SK-MEL-5 (cell line): ENCODE results near the gene ADAM19. TPM values are rescaled to one million over a fixed set of nuclear protein-coding genes. Genes with fewer than 3 reads are reported as not detected.

Experiments
- DNase-seq: peaks from one replicate; pipeline ENCODE4 v3.0.0-alpha.2; 2016; ENCODE audit warnings: low read depth, low spot score
- in situ Hi-C: cut with HindIII; loops from 2 replicates; pipeline ENCODE4 v1.10.0; 2016; ENCODE audit warnings: low sequenced_read_pairs, high pct_unique_total_duplicates, low pct_unique_long_range_greater_than_20kb
- total RNA-seq: library from RNA; depleted of rRNA; stranded (reverse); fragments of >200 nt; shearing (Covaris generic); gene quantifications from 2 replicates; pipeline ENCODE4 v1.2.3, GENCODE V29; 2014

The ADAM19 gene
- total RNA-seq, 1 experiment from 2014 or later = 1.4 TPM

DNA sequence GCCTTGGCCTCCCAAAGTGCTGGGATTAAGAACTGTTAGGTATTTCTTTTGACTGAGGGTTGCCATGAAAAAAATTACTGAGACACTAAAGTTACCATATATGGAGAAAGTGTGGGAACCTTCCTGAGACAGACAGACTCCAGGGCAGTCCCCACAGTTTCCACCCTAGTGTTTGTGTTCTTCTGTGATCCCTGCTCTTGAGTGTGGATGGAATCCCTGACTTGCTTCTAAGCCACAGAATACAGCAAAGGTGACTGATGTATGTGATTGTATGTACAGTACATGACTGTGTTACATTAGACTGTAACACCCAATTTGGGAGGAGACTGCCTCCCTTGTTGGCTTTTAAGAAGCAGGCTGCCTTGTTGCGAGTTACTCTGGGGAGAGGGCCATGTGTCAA is 24.7 kb upstream of the ADAM19 start:
- no peak for DNase-seq
- in situ Hi-C loops = no loop called here

- no peak for DNase-seq
- in situ Hi-C loops = no loop called here
These were observed 24.0 kb upstream of the ADAM19 start for GRCh38 chr5:157599565-157599964.

GRCh38 chr5:157598350-157598936 is 22.9 kb upstream of the ADAM19 start:
- DNase-seq = no peak
- in situ Hi-C loops = no loop called here

- in situ Hi-C loops = no loop called here
These were observed 21.7 kb upstream of the ADAM19 start for GRCh38 chr5:157597277-157597676.

GRCh38 chr5:157596487-157596886 is 20.9 kb upstream of the ADAM19 start:
- no peak for DNase-seq
- in situ Hi-C loops = no loop called here

More at GRCh38 chr5:157597277-157597676, 21.7 kb upstream of the ADAM19 start:
- peak; percentile 75 for DNase-seq

- in situ Hi-C loops = no loop called here
- DNase-seq = no peak
These were observed 19.3 kb upstream of the ADAM19 start for GRCh38 chr5:157594675-157595459.

GRCh38 chr5:157594257-157594656 is 18.7 kb upstream of the ADAM19 start:
- in situ Hi-C loops = no loop called here
- DNase-seq = no peak

DNA sequence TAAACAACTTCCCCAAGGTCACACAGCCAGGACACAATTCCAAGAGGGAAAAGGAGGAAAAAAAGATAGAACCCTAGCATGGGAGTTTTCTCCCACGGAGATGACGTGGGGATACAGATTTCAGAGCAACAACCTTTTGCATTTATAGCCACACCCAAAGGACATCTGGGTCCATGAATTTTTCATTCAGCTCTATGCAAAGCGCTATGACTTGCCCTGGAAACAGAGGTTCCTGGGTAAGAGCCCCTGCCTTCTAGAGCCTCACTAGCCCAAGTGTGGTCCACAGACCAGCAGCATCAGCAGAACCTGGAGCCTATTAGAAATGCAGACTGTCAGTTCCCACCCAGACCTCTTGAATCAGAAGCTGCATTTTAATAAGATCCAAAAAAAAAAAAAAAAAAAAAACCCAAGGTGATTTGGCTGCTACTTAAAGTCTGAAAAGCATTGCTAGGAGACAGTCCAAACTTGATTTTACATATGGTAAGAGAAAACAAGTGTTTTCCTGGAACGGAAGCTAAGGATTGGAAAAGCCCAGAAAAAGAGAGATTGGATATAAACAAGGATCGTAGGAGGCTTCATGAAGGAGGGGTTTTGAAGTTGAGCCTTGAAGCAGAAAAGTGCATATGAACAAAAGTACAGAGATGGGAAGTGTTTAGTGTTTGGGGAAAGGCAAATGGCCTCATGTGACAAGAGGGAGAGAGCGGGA is 17.6 kb upstream of the ADAM19 start:
- DNase-seq = no peak
- in situ Hi-C loops = no loop called here

DNA sequence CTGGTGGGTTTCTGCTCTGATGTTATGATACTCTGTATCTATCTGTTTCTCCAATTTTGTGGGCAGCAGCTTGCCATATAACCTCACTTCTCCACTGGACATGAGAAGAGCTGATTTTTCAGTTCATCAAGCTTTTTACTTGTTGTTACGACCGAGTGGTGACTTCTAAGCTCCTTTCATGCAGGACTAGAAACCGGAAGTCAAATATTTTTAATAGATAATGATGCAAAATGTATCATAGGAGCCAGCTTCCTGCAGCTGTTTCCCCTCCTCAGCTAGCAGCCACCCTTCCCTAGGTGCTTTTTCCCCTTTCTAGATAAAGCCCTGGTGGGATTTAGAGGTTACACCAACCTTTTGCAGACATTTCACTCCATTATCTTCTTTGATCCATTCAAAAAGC is 17.0 kb upstream of the ADAM19 start:
- DNase-seq = no peak
- in situ Hi-C loops = no loop called here

GRCh38 chr5:157590478-157590877 is 14.9 kb upstream of the ADAM19 start:
- in situ Hi-C loops = no loop called here
- no peak for DNase-seq

- in situ Hi-C loops = no loop called here
- no peak for DNase-seq
These were observed 9.1 kb upstream of the ADAM19 start for GRCh38 chr5:157584628-157585027.

- DNase-seq = no peak
- in situ Hi-C loops = no loop called here
These were observed 7.4 kb upstream of the ADAM19 start for GRCh38 chr5:157582731-157583620.

DNA sequence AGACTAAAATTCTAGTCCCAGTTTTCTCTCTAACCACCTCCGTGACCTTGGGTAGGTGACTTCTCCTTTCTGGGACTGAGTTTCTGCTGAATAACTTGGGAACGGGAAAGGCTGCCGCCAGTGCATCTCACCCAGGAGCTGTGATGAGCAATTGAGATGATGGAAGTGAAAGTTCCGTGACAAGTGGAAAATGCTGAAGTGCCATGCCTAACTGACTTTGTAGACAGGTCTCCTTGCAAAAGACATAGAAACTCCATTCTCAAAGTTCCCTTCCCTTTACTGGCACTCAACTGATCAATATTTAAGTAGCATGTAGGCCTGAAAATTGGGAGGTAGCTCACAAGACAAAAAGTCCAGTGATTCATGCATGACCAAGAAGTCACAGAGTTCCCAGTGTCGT is 6.3 kb upstream of the ADAM19 start:
- no peak for DNase-seq
- in situ Hi-C loops = no loop called here

DNA sequence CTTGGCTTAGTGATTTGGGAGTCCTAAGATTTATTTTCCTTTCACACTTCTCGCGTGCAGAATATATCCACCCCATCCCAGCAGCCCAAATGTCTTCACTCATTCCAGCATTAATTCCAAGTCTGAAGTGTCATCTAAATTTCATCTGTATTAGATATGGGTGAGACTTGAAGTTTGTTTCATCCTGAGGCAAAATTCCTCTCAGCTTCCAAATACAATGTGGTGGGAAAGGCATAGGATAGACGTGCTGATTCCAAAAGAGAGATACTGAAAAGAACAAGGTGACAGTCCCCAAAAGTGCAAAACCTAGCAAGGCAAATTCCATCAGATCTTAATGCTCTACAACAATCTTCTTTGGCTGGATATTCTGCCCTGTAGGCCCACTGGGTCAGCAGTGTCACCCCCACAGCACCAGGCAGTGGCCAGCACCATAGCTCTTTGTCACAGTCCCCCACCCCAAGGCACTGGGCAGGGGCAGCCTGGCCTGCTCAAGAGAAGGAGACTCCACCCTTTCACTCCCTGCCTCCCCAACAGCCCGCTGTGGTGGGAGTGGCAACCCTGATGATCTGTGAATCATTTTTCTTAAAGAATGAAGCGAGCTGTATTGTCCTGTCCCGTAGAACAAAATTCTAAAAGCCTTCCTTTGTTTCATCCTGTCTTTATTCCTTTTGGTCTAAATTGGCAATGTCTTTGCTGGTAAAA is 2.7 kb upstream of the ADAM19 start:
- in situ Hi-C loops = no loop called here
- no peak for DNase-seq

- DNase-seq = no peak
- in situ Hi-C loops = no loop called here
These were observed 1.1 kb upstream of the ADAM19 start for GRCh38 chr5:157576678-157577077.

GRCh38 chr5:157574456-157575380 is 857 bp downstream of the ADAM19 start:
- peak; percentile 10 for DNase-seq

More at GRCh38 chr5:157574456-157575380, 857 bp downstream of the ADAM19 start:
- in situ Hi-C loops = no loop called here
